GM19238 (cell line): Measurements from ENCODE around the gene CCDC86.

Experiments
- DNase-seq: peaks from one replicate; pipeline ENCODE4 v3.0.0; 2011; ENCODE audit warnings: low spot score; ENCODE audit not compliant: insufficient read length

Gene CCDC86

GRCh38 chr11:60852982-60853950 is 11.4 kb downstream of the CCDC86 start:
- no peak for DNase-seq

- no peak for DNase-seq
Observed at GRCh38 chr11:60854140-60854846, 12.4 kb downstream of the CCDC86 start.

- no peak for DNase-seq
Observed at GRCh38 chr11:60854847-60855725, 13.2 kb downstream of the CCDC86 start.

- DNase-seq, result no peak
Observed at GRCh38 chr11:60855726-60856633, 14.1 kb downstream of the CCDC86 start, which contains the start of gene PTGDR2. PTGDR2 (minus strand) TSS chr11:60855950; CDS start chr11:60853722, 2,228 bp downstream.

- DNase-seq, result no peak
Observed at GRCh38 chr11:60857378-60858232, 15.7 kb downstream of the CCDC86 start.

- DNase-seq, result no peak
Observed at GRCh38 chr11:60858236-60858635, 16.3 kb downstream of the CCDC86 start.

- no peak for DNase-seq
Observed at GRCh38 chr11:60858731-60859464, 17.0 kb downstream of the CCDC86 start.

- no peak for DNase-seq
Observed at GRCh38 chr11:60859616-60860250, 17.8 kb downstream of the CCDC86 start.

- no peak for DNase-seq
Observed at GRCh38 chr11:60860943-60861342, 19.0 kb downstream of the CCDC86 start.

- no peak for DNase-seq
Observed at GRCh38 chr11:60862171-60862570, 20.3 kb downstream of the CCDC86 start.

GRCh38 chr11:60863550-60864521 is 21.9 kb downstream of the CCDC86 start:
- no peak for DNase-seq

- no peak for DNase-seq
Observed at GRCh38 chr11:60864856-60865513, 23.1 kb downstream of the CCDC86 start.

GRCh38 chr11:60866911-60867870 is 25.3 kb downstream of the CCDC86 start, which contains the start of gene ZP1:
ZP1 (plus strand) TSS chr11:60867542; CDS start chr11:60867562, 20 bp downstream.
- DNase-seq, result no peak

- DNase-seq, result no peak
Observed at GRCh38 chr11:60867871-60868681, 26.2 kb downstream of the CCDC86 start.
